Measurements from ENCODE around the gene EMC8. TPM values are rescaled to one million over a fixed set of nuclear protein-coding genes. Genes with fewer than 3 reads are reported as not detected.

EMC8 gene
- total and polyA plus RNA-seq, 2 experiments from 2014 or later, result 42.8 to 54.8 TPM

- no peak for TF ChIP-seq CTCF (IDR thresholded peaks at IDR 0.05; ENCODE audit: low read depth, low read length)
- peaks cover 14% of the 10 kb centered on the region for H3K4me1 ChIP-seq (ENCODE audit: low read depth)
- H3K27me3 ChIP-seq, result no peaks in the 10 kb centered on the region
- H3K4me3 ChIP-seq, result no peak overlapping the region
- no peaks in the 10 kb centered on the region for H3K36me3 ChIP-seq
- DNase-seq (ENCODE audit: low read depth in 1 of 2, low spot score in 1 of 2), result no peak
- no peaks in the 10 kb centered on the region for H3K9me3 ChIP-seq (ENCODE audit: low read depth)
- no peak overlapping the region for H3K27ac ChIP-seq
Measured at GRCh38 chr16:85757341-85757822, 42.0 kb downstream of the EMC8 start.

GRCh38 chr16:85755929-85756768 is 43.2 kb downstream of the EMC8 start:
- Histone ChIP-seq H3K9me3 (ENCODE audit: low read depth) (no peaks in the 10 kb centered on the region), H3K4me1 (ENCODE audit: low read depth) (peaks cover 14% of the 10 kb centered on the region), H3K27ac (no peak overlapping the region), H3K27me3 (no peaks in the 10 kb centered on the region), H3K4me3 (no peak overlapping the region), H3K36me3 (no peaks in the 10 kb centered on the region)
- TF ChIP-seq CTCF (IDR thresholded peaks at IDR 0.05; ENCODE audit: low read depth, low read length), result no peak
- DNase-seq (ENCODE audit: low read depth in 1 of 2, low spot score in 1 of 2), result no peak

- TF ChIP-seq CTCF (IDR thresholded peaks at IDR 0.05; ENCODE audit: low read depth, low read length), result no peak
- H3K27me3 ChIP-seq, result no peaks in the 10 kb centered on the region
- no peaks in the 10 kb centered on the region for H3K36me3 ChIP-seq
- no peaks in the 10 kb centered on the region for H3K9me3 ChIP-seq (ENCODE audit: low read depth)
- no peak for DNase-seq (ENCODE audit: low read depth in 1 of 2, low spot score in 1 of 2)
- no peak overlapping the region for H3K27ac ChIP-seq
- H3K4me1 ChIP-seq (ENCODE audit: low read depth), result peaks cover 18% of the 10 kb centered on the region
- H3K4me3 ChIP-seq, result no peak overlapping the region
Measured at GRCh38 chr16:85754413-85754812, 44.9 kb downstream of the EMC8 start.

GRCh38 chr16:85753976-85754375 is 45.4 kb downstream of the EMC8 start:
- no peak for TF ChIP-seq CTCF (IDR thresholded peaks at IDR 0.05; ENCODE audit: low read depth, low read length)
- Histone ChIP-seq H3K9me3 (ENCODE audit: low read depth) (no peaks in the 10 kb centered on the region), H3K27me3 (no peaks in the 10 kb centered on the region), H3K36me3 (no peaks in the 10 kb centered on the region), H3K4me3 (no peak overlapping the region), H3K4me1 (ENCODE audit: low read depth) (peaks cover 22% of the 10 kb centered on the region), H3K27ac (no peak overlapping the region)
- no peak for DNase-seq (ENCODE audit: low read depth in 1 of 2, low spot score in 1 of 2)

- no peak for TF ChIP-seq CTCF (IDR thresholded peaks at IDR 0.05; ENCODE audit: low read depth, low read length)
- Histone ChIP-seq H3K27me3 (no peaks in the 10 kb centered on the region), H3K9me3 (ENCODE audit: low read depth) (no peaks in the 10 kb centered on the region), H3K27ac (no peak overlapping the region), H3K4me3 (no peak overlapping the region), H3K36me3 (no peaks in the 10 kb centered on the region), H3K4me1 (ENCODE audit: low read depth) (peaks cover 23% of the 10 kb centered on the region)
- no peak for DNase-seq (ENCODE audit: low read depth in 1 of 2, low spot score in 1 of 2)
Measured at GRCh38 chr16:85753559-85753958, 45.8 kb downstream of the EMC8 start.
